Measurements from ENCODE around the gene LRIT2. TPM values are rescaled to one million over a fixed set of nuclear protein-coding genes. Genes with fewer than 3 reads are reported as not detected.

The LRIT2 gene
- not detected for polyA plus RNA-seq (ENCODE audit: insufficient read length in 3 of 3)

- DNase-seq (ENCODE audit: low read depth in 3 of 3, low spot score in 2 of 3), result no peak
These were observed at the start of gene LRIT2 for GRCh38 chr10:84225427-84226173. Gene LRIT2, minus strand, starts transcription at chr10:84225544. Its CDS starts 24 bp downstream, at chr10:84225520.

- DNase-seq (ENCODE audit: low read depth in 3 of 3, low spot score in 2 of 3), result no peak
These were observed 45.4 kb upstream of the LRIT2 start for GRCh38 chr10:84270708-84271107.

GRCh38 chr10:84269773-84270172 is 44.4 kb upstream of the LRIT2 start:
- no peak for DNase-seq (ENCODE audit: low read depth in 3 of 3, low spot score in 2 of 3)

GRCh38 chr10:84269162-84269561 is 43.8 kb upstream of the LRIT2 start:
- DNase-seq (ENCODE audit: low read depth in 3 of 3, low spot score in 2 of 3), result no peak

- no peak for DNase-seq (ENCODE audit: low read depth in 3 of 3, low spot score in 2 of 3)
These were observed 42.3 kb upstream of the LRIT2 start for GRCh38 chr10:84267503-84268126.

GRCh38 chr10:84265418-84265817 is 40.1 kb upstream of the LRIT2 start:
- DNase-seq (ENCODE audit: low read depth in 3 of 3, low spot score in 2 of 3), result no peak

- DNase-seq (ENCODE audit: low read depth in 3 of 3, low spot score in 2 of 3), result peak in 2 of 3 donors; percentile 17 to 27
These were observed 39.3 kb upstream of the LRIT2 start for GRCh38 chr10:84264611-84265141.

GRCh38 chr10:84263716-84264115 is 38.4 kb upstream of the LRIT2 start:
- no peak for DNase-seq (ENCODE audit: low read depth in 3 of 3, low spot score in 2 of 3)

GRCh38 chr10:84262190-84262956 is 37.0 kb upstream of the LRIT2 start:
- no peak for DNase-seq (ENCODE audit: low read depth in 3 of 3, low spot score in 2 of 3)

- no peak for DNase-seq (ENCODE audit: low read depth in 3 of 3, low spot score in 2 of 3)
These were observed 36.0 kb upstream of the LRIT2 start for GRCh38 chr10:84261236-84261915.

GRCh38 chr10:84258034-84258695 is 32.8 kb upstream of the LRIT2 start:
- no peak for DNase-seq (ENCODE audit: low read depth in 3 of 3, low spot score in 2 of 3)

- DNase-seq (ENCODE audit: low read depth in 3 of 3, low spot score in 2 of 3), result no peak
These were observed 32.1 kb upstream of the LRIT2 start for GRCh38 chr10:84257343-84258020.

- peak in 1 of 3 donors; percentile 19 for DNase-seq (ENCODE audit: low read depth in 3 of 3, low spot score in 2 of 3)
These were observed 31.4 kb upstream of the LRIT2 start for GRCh38 chr10:84256510-84257342.

GRCh38 chr10:84254552-84255478 is 29.5 kb upstream of the LRIT2 start:
- DNase-seq (ENCODE audit: low read depth in 3 of 3, low spot score in 2 of 3), result no peak

- DNase-seq (ENCODE audit: low read depth in 3 of 3, low spot score in 2 of 3), result no peak
These were observed 23.4 kb upstream of the LRIT2 start for GRCh38 chr10:84248794-84249193.

GRCh38 chr10:84247496-84247895 is 22.2 kb upstream of the LRIT2 start:
- DNase-seq (ENCODE audit: low read depth in 3 of 3, low spot score in 2 of 3), result no peak

- DNase-seq (ENCODE audit: low read depth in 3 of 3, low spot score in 2 of 3), result no peak
These were observed 19.4 kb upstream of the LRIT2 start, which contains the start of gene RGR for GRCh38 chr10:84244651-84245270. Gene RGR, plus strand, starts transcription at chr10:84245053. Its CDS starts 38 bp downstream, at chr10:84245091.

All from right renal cortex interstitium (tissue), 3 donors.